Measurements from ENCODE around the gene CAPN8. TPM values are rescaled to one million over a fixed set of nuclear protein-coding genes. Genes with fewer than 3 reads are reported as not detected.

CAPN8 gene
- total RNA-seq, 3 donors from 2014 or later: 0.32 to 83.9 (median 41.3) TPM

DNA sequence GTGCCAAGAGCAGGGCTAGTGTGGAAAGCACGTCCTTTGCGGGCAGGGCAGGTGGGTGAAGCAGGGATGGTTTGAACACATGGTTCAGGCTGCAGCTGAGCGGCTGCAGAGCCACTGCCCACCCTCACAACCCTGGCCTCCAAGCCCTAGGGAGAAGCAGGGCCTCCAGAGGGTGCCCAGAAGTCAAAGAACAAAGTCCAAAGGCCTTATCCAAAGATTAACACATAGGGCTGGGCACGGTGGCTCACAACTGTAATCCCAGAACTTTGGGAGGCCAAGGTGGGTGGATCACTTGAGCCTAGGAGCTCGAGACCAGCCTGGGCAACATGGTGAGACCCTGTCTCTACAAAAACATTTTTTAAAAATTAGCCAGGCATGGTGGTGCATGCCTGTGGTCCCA, 46.8 kb downstream of the CAPN8 start:
- H3K36me3 ChIP-seq: no peaks in the 10 kb centered on the region
- no peak for DNase-seq (ENCODE audit: low spot score in 2 of 2)
- intact Hi-C loops (cut with DNase I; ENCODE audit: low total_unique reads): no loop called here

DNA sequence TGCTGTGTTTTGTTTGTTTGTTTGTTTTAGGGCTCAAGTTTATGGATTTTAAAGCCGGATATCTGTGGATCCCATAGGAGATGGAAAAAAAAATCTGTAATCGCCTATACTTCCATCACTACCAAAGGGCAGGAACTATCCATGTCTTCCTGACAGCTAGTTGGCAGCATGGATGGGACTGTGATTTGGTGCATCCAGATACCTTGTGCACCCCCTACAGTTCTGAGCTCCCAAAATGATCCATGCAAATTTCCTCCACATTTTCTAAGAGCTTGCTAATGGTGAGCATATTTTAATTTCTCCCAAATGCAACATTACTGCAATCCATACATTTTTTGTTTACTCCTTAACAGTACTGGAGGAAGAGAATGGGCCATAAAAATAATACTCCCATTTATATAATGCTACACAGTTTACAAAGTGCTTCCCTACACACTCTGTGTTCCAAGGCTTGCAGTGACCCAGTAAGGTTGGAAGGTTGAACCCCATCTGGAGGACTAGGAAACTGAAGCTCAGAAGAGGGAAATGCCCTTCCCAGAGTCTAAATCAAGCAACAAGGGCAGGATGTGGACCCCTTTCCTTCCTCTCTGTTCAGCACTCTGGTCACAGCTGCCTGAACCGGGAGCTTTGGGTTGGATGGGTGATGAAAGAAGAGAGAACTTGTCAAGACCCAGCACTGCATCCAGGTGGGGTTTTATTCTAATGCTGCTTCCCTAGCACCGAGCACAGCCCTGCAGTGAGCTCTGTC, 48.0 kb downstream of the CAPN8 start:
- Histone ChIP-seq H3K27ac (no peak overlapping the region), H3K4me1 (no peaks in the 10 kb centered on the region), H3K9me3 (no peaks in the 10 kb centered on the region), H3K4me3 (no peak overlapping the region), H3K36me3 (no peaks in the 10 kb centered on the region), H3K27me3 (no peaks in the 10 kb centered on the region)
- DNase-seq (ENCODE audit: low spot score in 2 of 2): no peak
- intact Hi-C loops (cut with DNase I; ENCODE audit: low total_unique reads): no loop called here
- TF ChIP-seq POLR2AphosphoS5 (IDR thresholded peaks at IDR 0.05): no peak
- TF ChIP-seq, protein P1, sequence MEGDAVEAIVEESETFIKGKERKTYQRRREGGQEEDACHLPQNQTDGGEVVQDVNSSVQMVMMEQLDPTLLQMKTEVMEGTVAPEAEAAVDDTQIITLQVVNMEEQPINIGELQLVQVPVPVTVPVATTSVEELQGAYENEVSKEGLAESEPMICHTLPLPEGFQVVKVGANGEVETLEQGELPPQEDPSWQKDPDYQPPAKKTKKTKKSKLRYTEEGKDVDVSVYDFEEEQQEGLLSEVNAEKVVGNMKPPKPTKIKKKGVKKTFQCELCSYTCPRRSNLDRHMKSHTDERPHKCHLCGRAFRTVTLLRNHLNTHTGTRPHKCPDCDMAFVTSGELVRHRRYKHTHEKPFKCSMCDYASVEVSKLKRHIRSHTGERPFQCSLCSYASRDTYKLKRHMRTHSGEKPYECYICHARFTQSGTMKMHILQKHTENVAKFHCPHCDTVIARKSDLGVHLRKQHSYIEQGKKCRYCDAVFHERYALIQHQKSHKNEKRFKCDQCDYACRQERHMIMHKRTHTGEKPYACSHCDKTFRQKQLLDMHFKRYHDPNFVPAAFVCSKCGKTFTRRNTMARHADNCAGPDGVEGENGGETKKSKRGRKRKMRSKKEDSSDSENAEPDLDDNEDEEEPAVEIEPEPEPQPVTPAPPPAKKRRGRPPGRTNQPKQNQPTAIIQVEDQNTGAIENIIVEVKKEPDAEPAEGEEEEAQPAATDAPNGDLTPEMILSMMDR (IDR thresholded peaks at IDR 0.05): no peak
- no peak for TF ChIP-seq POLR2A (IDR thresholded peaks at IDR 0.05)

More for the DNA sequence above, 46.8 kb downstream of the CAPN8 start:
- no peak overlapping the region for H3K4me3 ChIP-seq
- H3K27ac ChIP-seq: no peak overlapping the region
- no peaks in the 10 kb centered on the region for H3K9me3 ChIP-seq
- H3K27me3 ChIP-seq: no peaks in the 10 kb centered on the region
- no peaks in the 10 kb centered on the region for H3K4me1 ChIP-seq
- TF ChIP-seq, protein P1 (IDR thresholded peaks at IDR 0.05): no peak
- TF ChIP-seq POLR2A (IDR thresholded peaks at IDR 0.05) (no peak), POLR2AphosphoS5 (IDR thresholded peaks at IDR 0.05) (no peak)

DNA sequence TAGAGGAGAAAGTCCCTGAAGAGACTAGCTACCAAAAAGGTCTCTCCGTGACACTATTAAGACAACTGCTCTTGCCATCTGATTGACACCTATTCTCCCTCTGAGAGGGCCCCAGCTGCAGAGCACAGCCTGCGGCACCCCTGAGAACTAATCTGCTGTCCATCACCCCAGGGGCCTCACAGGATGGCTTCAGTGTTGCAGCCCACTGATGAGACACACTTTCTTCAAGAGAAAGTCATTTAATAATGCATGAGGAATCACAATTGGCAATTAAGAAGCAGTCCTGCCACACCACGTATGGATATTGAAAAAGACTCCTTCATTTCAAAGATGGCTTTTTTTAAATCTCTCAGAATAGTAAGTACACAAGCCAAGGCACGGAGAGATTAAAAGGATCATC, 48.9 kb downstream of the CAPN8 start:
- DNase-seq (ENCODE audit: low spot score in 2 of 2): no peak
- H3K27me3 ChIP-seq: no peaks in the 10 kb centered on the region
- no peaks in the 10 kb centered on the region for H3K36me3 ChIP-seq
- H3K27ac ChIP-seq: no peak overlapping the region
- no peaks in the 10 kb centered on the region for H3K4me1 ChIP-seq
- H3K4me3 ChIP-seq: no peak overlapping the region
- intact Hi-C loops (cut with DNase I; ENCODE audit: low total_unique reads): no loop called here
- TF ChIP-seq POLR2AphosphoS5 (IDR thresholded peaks at IDR 0.05) (no peak), POLR2A (IDR thresholded peaks at IDR 0.05) (no peak)
- TF ChIP-seq, protein P1 (IDR thresholded peaks at IDR 0.05): no peak
- no peaks in the 10 kb centered on the region for H3K9me3 ChIP-seq

DNA sequence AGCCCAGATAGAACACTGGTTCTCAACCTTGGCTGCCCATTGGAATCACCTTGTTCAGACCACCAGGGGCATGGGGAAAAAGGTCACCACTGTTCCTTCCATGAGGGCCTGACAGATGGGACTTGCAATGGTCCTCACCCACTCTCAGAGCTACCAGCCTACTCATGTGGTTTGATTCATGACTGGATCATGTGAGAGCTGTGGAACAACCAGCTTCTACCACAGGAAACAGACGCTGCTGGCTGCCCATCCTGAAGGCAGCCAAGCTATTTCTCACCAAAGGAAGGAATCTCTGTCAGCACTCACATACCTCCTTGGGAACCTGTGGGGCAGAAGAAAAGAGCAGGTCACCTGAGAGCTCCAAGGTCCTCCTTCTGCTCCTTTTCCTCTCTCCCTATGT, 53.6 kb downstream of the CAPN8 start:
- intact Hi-C loops (cut with DNase I; ENCODE audit: low total_unique reads): no loop called here
- TF ChIP-seq, protein P1 (IDR thresholded peaks at IDR 0.05): no peak
- TF ChIP-seq POLR2AphosphoS5 (IDR thresholded peaks at IDR 0.05): no peak
- TF ChIP-seq POLR2A (IDR thresholded peaks at IDR 0.05): no peak
- H3K9me3 ChIP-seq: no peaks in the 10 kb centered on the region
- no peak overlapping the region for H3K4me3 ChIP-seq
- no peaks in the 10 kb centered on the region for H3K36me3 ChIP-seq
- DNase-seq (ENCODE audit: low spot score in 2 of 2): no peak
- no peaks in the 10 kb centered on the region for H3K4me1 ChIP-seq
- no peak overlapping the region for H3K27ac ChIP-seq
- no peaks in the 10 kb centered on the region for H3K27me3 ChIP-seq

DNA sequence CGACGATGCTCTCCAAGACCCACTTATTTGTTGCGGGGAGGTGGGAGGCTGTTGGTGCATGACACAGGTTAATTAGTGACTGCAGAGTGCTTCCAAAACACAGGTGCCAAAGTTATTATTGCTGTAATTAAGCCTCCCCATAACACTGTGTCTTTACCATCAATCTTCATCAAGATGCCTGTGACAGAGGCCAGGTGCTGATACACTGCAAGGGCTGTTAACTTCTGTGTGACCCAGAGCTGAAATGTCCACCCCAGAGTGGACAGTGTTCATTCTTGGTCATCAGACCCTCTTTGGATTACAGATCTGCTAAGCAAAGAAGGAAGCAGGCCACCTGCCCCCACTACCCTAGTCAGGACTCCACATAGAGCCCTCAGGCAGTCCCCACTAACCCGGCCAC, 55.5 kb downstream of the CAPN8 start:
- DNase-seq (ENCODE audit: low spot score in 2 of 2): no peak
- H3K36me3 ChIP-seq: no peaks in the 10 kb centered on the region
- TF ChIP-seq POLR2A (IDR thresholded peaks at IDR 0.05) (no peak), POLR2AphosphoS5 (IDR thresholded peaks at IDR 0.05) (no peak)
- TF ChIP-seq, protein P1 (IDR thresholded peaks at IDR 0.05): no peak
- no peaks in the 10 kb centered on the region for H3K9me3 ChIP-seq
- H3K27me3 ChIP-seq: no peaks in the 10 kb centered on the region
- H3K4me3 ChIP-seq: no peak overlapping the region
- no peak overlapping the region for H3K27ac ChIP-seq
- H3K4me1 ChIP-seq: no peaks in the 10 kb centered on the region
- intact Hi-C loops (cut with DNase I; ENCODE audit: low total_unique reads): no loop called here
